ENCODE measurements around the gene PLEKHA4. TPM values are rescaled to one million over a fixed set of nuclear protein-coding genes. Genes with fewer than 3 reads are reported as not detected.

The PLEKHA4 gene
- total and polyA plus RNA-seq, 9 of the 15 experiments (the other 6 are each of a cell fraction or from before 2014, with no cell fraction given), result 0.07 to 30.8 (median 11.4) TPM

GRCh38 chr19:48795055-48795684, 73.2 kb downstream of the PLEKHA4 start (continued):
- TF ChIP-seq, protein P1, sequence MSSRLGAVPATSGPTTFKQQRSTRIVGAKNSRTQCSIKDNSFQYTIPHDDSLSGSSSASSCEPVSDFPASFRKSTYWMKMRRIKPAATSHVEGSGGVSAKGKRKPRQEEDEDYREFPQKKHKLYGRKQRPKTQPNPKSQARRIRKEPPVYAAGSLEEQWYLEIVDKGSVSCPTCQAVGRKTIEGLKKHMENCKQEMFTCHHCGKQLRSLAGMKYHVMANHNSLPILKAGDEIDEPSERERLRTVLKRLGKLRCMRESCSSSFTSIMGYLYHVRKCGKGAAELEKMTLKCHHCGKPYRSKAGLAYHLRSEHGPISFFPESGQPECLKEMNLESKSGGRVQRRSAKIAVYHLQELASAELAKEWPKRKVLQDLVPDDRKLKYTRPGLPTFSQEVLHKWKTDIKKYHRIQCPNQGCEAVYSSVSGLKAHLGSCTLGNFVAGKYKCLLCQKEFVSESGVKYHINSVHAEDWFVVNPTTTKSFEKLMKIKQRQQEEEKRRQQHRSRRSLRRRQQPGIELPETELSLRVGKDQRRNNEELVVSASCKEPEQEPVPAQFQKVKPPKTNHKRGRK (tag; IDR thresholded peaks at IDR 0.05), result no peak
- TF ChIP-seq RREB1 (CRISPR knock-in tag; IDR thresholded peaks at IDR 0.05), result no peak; the same call in 1 of the 2 replicates
- TF ChIP-seq PHF21A (IDR thresholded peaks at IDR 0.05; ENCODE audit: borderline replicate concordance, low read depth), result no peak
- peak; percentile 79 for TF ChIP-seq MAX (CRISPR knock-in tag; IDR thresholded peaks at IDR 0.05)
- TF ChIP-seq CBFB (CRISPR knock-in tag; IDR thresholded peaks at IDR 0.05), result peak; percentile 68
- TF ChIP-seq SMARCB1 (IDR thresholded peaks at IDR 0.05; ENCODE audit: insufficient read length, low read depth), result no peak
- TF ChIP-seq NCOA6 (IDR thresholded peaks at IDR 0.05), result no peak
- no peak; the same call in 1 of the 2 replicates for TF ChIP-seq ILF3 (IDR thresholded peaks at IDR 0.05; ENCODE audit: borderline replicate concordance)
- TF ChIP-seq ARID2 (IDR thresholded peaks at IDR 0.05), result peak; percentile 95
- TF ChIP-seq ZNF224 (CRISPR knock-in tag; IDR thresholded peaks at IDR 0.05), result no peak
- peak; percentile 93 for TF ChIP-seq STAG1 (CRISPR knock-in tag; IDR thresholded peaks at IDR 0.05; ENCODE audit: borderline replicate concordance)
- no peak for TF ChIP-seq COPS2 (conservative IDR thresholded peaks at IDR 0.05)
- TF ChIP-seq PRMT5 (CRISPR knock-in tag; IDR thresholded peaks at IDR 0.05), result no peak
- no peak for TF ChIP-seq STAT6 (CRISPR knock-in tag; IDR thresholded peaks at IDR 0.05)
- peak; percentile 48; the same call in 1 of the 2 replicates for TF ChIP-seq PHF8 (IDR thresholded peaks at IDR 0.05; ENCODE audit: borderline replicate concordance, low read length)
- no peak for TF ChIP-seq ILK (tag; IDR thresholded peaks at IDR 0.05; ENCODE audit: borderline replicate concordance, low read depth)
- no peak for TF ChIP-seq IFI16 (CRISPR knock-in tag; IDR thresholded peaks at IDR 0.05)
- 0 out of 2 replicates have a peak, but pooled peaks have one; percentile 19 for TF ChIP-seq SMARCA4 (IDR thresholded peaks at IDR 0.05)
- TF ChIP-seq C11orf30 (IDR thresholded peaks at IDR 0.05; ENCODE audit: low read depth), result no peak
- no peak for TF ChIP-seq CSDE1 (IDR thresholded peaks at IDR 0.05)
